IPS-15b (cell line): ENCODE measurements around the gene TPSAB1.

Source experiments
- H3K27me3 ChIP-seq: one replicate; pipeline ENCODE4 v1.6.1; 2013; ENCODE audit warnings: low read length; ENCODE audit not compliant: control insufficient read depth, insufficient read depth
- H3K36me3 ChIP-seq: one replicate; pipeline ENCODE4 v1.6.1; 2013; ENCODE audit warnings: low read length; ENCODE audit not compliant: control insufficient read depth, insufficient read depth
- H3K4me1 ChIP-seq: one replicate; pipeline ENCODE4 v1.6.1; 2013; ENCODE audit warnings: mild to moderate bottlenecking, low read length; ENCODE audit not compliant: control insufficient read depth, insufficient read depth
- H3K4me3 ChIP-seq: one replicate; pipeline ENCODE4 v1.5.1; 2013; ENCODE audit warnings: low read depth, low read length
- H3K9ac ChIP-seq: one replicate; pipeline ENCODE4 v1.6.1; 2013; ENCODE audit warnings: low read depth, mild to moderate bottlenecking, low read length
- H3K9me3 ChIP-seq: one replicate; pipeline ENCODE4 v1.6.1; 2013; ENCODE audit warnings: mild to moderate bottlenecking, low read length; ENCODE audit not compliant: control insufficient read depth, insufficient read depth

Gene TPSAB1

DNA sequence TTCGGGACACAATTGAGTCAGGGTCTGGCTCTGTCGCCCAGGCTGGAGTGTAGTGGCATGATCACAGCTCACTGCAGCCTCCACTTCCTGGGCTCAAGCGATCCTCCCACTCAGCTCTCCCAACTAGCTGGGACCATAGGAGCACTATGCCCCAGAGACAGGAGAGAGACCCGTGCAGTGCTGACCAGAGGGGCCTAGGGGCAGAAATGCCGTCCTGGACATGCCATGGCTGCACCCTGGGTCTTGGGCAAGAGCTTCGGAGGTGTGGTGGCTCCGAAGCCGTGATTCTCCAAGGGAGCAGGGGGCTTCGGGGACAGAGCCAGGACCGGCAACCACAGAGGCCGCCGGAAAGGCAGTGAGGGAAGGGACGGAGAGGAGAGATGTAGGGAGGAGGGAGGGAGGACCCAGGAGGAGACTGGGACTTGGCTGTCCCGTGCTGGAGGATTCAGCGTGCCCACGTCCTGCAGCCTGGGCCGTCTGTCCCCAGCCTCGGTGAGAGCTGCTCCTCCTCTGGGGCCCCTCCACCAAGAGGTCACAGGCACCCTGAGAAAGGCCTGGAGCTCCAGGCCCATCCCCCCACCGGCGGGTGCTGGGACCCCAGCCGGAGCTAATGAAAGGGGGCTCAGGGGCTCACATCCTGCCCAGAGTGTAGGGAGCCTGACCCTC lies 37.2 kb downstream of the TPSAB1 start:
- H3K27me3 ChIP-seq, result no peaks in the 10 kb centered on the region

DNA sequence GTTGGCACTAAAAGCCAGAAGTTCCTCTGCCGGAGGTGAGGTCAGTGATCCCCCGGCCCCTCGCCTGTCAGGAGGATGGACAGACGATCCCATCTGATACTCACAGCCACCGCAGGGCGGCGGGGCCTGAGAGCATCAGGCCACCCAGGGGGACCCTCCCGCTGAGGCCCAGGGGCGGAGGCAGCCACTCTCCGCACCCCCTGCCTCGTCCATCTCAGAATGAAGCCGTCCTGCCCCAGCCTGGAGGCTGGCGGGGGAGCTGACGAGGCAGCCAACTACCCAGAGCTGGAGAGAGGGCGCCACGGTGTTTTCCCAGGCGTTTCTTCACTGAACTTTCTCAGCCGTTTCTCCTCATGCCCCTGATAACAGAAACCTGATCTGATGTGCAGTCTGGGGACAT lies 38.0 kb downstream of the TPSAB1 start:
- no peak overlapping the region for H3K9ac ChIP-seq
- H3K4me1 ChIP-seq, result peaks cover 2% of the 10 kb centered on the region
- no peaks in the 10 kb centered on the region for H3K36me3 ChIP-seq
- H3K9me3 ChIP-seq, result no peaks in the 10 kb centered on the region
- H3K4me3 ChIP-seq, result no peak overlapping the region
- H3K27me3 ChIP-seq, result no peaks in the 10 kb centered on the region

More for the DNA sequence above, 37.2 kb downstream of the TPSAB1 start:
- Histone ChIP-seq H3K4me1 (peaks cover 2% of the 10 kb centered on the region), H3K36me3 (no peaks in the 10 kb centered on the region), H3K4me3 (no peak overlapping the region), H3K9me3 (no peaks in the 10 kb centered on the region), H3K9ac (no peak overlapping the region)

DNA sequence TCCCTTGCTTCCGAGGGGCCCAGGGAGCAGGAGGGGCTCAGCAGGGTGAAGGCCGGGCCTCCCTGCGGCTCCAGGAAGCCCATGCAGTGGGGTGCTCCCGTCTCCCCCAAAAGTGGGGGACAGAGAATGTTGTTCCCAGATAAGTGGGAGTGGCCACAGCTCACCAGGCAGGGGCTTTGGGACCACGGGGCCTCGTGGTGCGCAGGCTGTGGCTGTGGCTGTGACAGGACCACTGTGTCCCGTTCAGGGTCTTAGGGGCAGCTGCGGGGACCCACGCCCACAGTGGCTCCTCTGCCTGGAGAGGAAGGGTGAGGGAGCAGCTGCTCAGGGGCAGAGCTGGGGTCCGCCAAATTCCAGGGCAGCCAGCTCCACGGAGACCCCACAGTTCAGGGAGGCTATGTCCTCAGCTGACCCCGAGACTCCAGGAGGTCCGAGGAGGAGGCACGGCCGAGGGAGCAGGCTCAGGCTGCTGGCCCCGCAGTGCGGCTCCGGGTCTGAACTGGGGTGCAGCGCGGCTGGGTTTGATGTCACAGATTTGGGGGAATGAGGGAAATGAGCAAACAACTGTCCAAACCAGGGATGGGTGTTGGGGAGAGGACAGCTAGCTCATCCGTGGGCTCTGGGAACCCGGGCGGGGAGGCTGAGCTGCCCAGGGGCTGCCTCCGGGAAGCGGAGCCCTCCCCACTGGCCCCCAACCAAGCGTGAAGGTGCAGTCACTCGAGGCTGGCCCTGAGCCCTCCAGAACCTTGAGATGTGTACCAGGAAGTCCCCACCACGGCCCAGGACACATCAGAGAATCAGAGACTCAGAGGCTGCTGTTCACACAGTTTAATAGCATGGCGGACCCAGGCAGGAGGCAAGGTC lies 38.8 kb downstream of the TPSAB1 start:
- Histone ChIP-seq H3K9ac (no peak overlapping the region), H3K9me3 (no peaks in the 10 kb centered on the region), H3K4me1 (peaks cover 2% of the 10 kb centered on the region), H3K36me3 (no peaks in the 10 kb centered on the region), H3K27me3 (no peaks in the 10 kb centered on the region), H3K4me3 (no peak overlapping the region)

DNA sequence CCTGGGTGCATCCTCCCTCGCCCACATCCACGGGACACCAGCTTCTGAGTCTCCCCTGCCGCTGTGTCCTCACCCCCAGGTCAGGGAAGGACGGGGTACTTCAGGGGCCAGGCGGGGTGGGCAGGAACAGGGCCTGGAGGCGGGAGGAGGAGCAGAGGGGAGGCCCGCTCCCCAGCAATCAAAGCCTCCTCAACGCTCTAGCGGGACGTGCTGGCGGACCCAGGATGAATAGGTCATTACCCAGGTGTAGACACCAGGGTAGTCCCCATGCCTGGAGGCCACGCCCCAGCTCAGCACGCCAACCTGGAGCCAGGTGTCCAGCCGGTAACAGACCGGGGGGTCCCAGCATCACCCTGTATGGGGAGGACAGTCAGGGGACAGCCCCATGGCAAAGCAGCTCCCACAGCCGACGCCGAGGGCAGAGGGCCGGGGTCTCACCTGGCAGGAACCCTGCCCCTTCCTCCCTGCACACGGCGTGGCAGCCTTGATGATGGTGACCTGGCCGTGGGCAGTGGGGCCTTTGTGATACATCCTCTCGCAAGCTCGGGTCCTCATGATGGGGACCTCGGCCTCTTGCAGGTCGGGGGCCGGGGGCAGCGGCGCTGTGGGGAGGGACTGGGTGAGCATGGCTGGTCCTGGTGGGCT lies 39.6 kb downstream of the TPSAB1 start:
- no peaks in the 10 kb centered on the region for H3K27me3 ChIP-seq

DNA sequence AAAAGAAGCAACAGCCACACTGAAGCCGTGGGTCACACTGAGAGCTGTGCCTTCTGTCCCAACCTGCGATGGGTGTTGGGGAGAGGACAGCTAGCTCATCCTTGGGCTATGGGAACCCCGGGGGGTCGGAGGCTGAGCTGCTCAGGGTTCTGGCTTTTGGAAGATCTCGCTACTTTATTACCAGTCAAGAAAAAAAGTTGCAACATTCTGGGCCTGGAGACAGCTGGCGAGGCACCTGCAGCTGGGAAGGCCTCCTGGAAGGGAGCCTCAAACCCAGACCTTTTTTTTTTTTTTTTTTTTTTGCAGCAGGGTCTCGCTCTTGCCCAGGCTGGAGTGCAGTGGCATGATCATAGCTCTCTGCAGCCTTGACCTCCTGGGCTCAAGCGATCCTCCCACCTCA lies 40.3 kb downstream of the TPSAB1 start:
- Histone ChIP-seq H3K4me3 (no peak overlapping the region), H3K9ac (no peak overlapping the region), H3K27me3 (no peaks in the 10 kb centered on the region), H3K36me3 (no peaks in the 10 kb centered on the region), H3K9me3 (no peaks in the 10 kb centered on the region), H3K4me1 (peaks cover 2% of the 10 kb centered on the region)

More for the DNA sequence above, 39.6 kb downstream of the TPSAB1 start:
- Histone ChIP-seq H3K4me3 (no peak overlapping the region), H3K36me3 (no peaks in the 10 kb centered on the region), H3K4me1 (peaks cover 2% of the 10 kb centered on the region), H3K9me3 (no peaks in the 10 kb centered on the region), H3K9ac (no peak overlapping the region)

- Histone ChIP-seq H3K9ac (no peak overlapping the region), H3K9me3 (no peaks in the 10 kb centered on the region), H3K27me3 (no peaks in the 10 kb centered on the region), H3K36me3 (no peaks in the 10 kb centered on the region), H3K4me3 (no peak overlapping the region), H3K4me1 (peaks cover 2% of the 10 kb centered on the region)
Observed at GRCh38 chr16:1281517-1281916, 41.0 kb downstream of the TPSAB1 start.

- Histone ChIP-seq H3K9me3 (no peaks in the 10 kb centered on the region), H3K9ac (no peak overlapping the region), H3K4me1 (peaks cover 2% of the 10 kb centered on the region), H3K36me3 (no peaks in the 10 kb centered on the region), H3K4me3 (no peak overlapping the region), H3K27me3 (no peaks in the 10 kb centered on the region)
Observed at GRCh38 chr16:1282324-1282973, 41.9 kb downstream of the TPSAB1 start.

- Histone ChIP-seq H3K9ac (no peak overlapping the region), H3K4me3 (no peak overlapping the region), H3K4me1 (no peaks in the 10 kb centered on the region), H3K36me3 (no peaks in the 10 kb centered on the region), H3K27me3 (peaks cover 7% of the 10 kb centered on the region), H3K9me3 (no peaks in the 10 kb centered on the region)
Observed at GRCh38 chr16:1283296-1283695, 42.8 kb downstream of the TPSAB1 start.

- Histone ChIP-seq H3K27me3 (peaks cover 8% of the 10 kb centered on the region), H3K9ac (no peak overlapping the region)
Observed at GRCh38 chr16:1283996-1284616, 43.6 kb downstream of the TPSAB1 start.

DNA sequence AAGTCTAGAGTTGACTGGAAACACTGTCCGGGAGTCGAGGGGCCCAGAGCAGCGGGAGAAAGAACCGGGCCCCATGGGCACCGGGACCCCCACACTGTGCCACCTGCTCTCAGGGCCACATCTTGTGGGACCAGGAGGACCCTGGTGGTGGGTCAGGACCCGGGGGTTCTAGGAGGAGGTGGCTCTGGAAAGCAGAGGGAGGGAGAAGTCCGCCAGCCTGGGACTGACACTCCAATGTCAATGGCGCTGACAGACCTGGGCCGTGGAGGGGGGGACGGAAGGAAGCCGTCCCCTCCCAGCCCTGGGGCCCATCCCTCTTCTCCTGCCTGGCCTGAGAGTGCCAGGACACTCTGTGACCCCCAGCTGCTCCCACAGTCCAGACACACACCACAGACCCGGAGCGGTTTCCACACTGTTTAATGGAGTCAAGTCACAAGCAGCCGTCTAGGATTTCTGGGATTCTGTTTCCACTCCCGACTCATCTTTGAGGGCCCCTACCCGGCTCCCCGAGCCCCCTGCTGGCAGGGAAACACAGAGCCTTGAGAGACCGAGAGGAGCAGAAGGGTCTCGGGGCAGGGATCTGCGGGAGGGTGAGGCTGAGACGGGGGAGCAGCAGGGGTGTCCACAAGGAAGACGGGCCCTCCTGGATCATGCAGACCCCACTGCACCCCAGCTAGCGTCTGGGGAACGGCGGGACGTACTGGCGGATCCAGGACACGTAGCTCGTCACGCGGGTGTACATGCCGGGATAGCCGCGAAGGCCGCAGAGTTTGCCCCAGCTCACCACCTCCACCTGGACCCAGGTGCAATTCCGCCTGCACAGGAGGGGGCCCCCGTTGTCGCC lies 45.4 kb downstream of the TPSAB1 start:
- H3K4me3 ChIP-seq, result no peak overlapping the region
- no peaks in the 10 kb centered on the region for H3K36me3 ChIP-seq
- H3K27me3 ChIP-seq, result peaks cover 15% of the 10 kb centered on the region
- H3K9ac ChIP-seq, result no peak overlapping the region
- H3K9me3 ChIP-seq, result no peaks in the 10 kb centered on the region
- H3K4me1 ChIP-seq, result peaks cover 3% of the 10 kb centered on the region

More at GRCh38 chr16:1283996-1284616, 43.6 kb downstream of the TPSAB1 start:
- Histone ChIP-seq H3K4me1 (no peaks in the 10 kb centered on the region), H3K4me3 (no peak overlapping the region), H3K9me3 (no peaks in the 10 kb centered on the region), H3K36me3 (no peaks in the 10 kb centered on the region)
